HCT116 (cell line): Measurements from ENCODE around the gene SAMHD1.

ENCODE experiments used
- EZH2 ChIP-seq: fragments of 200-600 bp; sonication (generic); IDR thresholded peaks from 2 replicates; pipeline ENCODE4 v1.6.1; 2017; ENCODE audit warnings: antibody characterized with exemption, mixed run types
- EZH2phosphoT487 ChIP-seq: fragments of 200-600 bp; IDR thresholded peaks from 2 replicates; pipeline ENCODE4 v1.6.1; 2018; ENCODE audit warnings: antibody characterized with exemption, borderline replicate concordance
- POLR2A ChIP-seq: IDR thresholded peaks from 2 replicates; pipeline ENCODE4 v1.7.0; 2011; ENCODE audit warnings: borderline replicate concordance; ENCODE audit not compliant: insufficient read depth, insufficient read length; ENCODE audit errors: extremely low read depth
- POLR2AphosphoS5 ChIP-seq: IDR thresholded peaks from 2 replicates; pipeline ENCODE4 v1.6.1; 2011; ENCODE audit warnings: mild to moderate bottlenecking, low read depth, low read length, moderate library complexity
- TCF7L2 ChIP-seq: IDR thresholded peaks from 2 replicates; pipeline ENCODE4 v1.7.0; 2011; ENCODE audit warnings: borderline replicate concordance, inconsistent platforms; ENCODE audit not compliant: insufficient read depth, insufficient read length; ENCODE audit errors: extremely low read depth
- ZFX ChIP-seq: fragments of 450-650 bp; IDR thresholded peaks from 2 replicates; pipeline ENCODE4 v1.6.1; 2017
- TF ChIP-seq, protein P1 (sequence below), 3 experiments: fragments of 200-600 bp in 1 of 3; sonication (generic) in 1 of 3; IDR thresholded peaks in 2 of 3; conservative IDR thresholded peaks in 1 of 3; 2 replicates each; pipeline ENCODE4 v1.5.1; 2012 to 2017; ENCODE audit warnings: low read depth in 2 of 3, low read length in 2 of 3, antibody characterized with exemption in 1 of 3, borderline replicate concordance in 1 of 3, control low read depth in 1 of 3, mild to moderate bottlenecking in 1 of 3, mixed read lengths in 1 of 3, mixed run types in 1 of 3, moderate library complexity in 1 of 3; ENCODE audit not compliant: insufficient read depth in 1 of 3

DNA sequence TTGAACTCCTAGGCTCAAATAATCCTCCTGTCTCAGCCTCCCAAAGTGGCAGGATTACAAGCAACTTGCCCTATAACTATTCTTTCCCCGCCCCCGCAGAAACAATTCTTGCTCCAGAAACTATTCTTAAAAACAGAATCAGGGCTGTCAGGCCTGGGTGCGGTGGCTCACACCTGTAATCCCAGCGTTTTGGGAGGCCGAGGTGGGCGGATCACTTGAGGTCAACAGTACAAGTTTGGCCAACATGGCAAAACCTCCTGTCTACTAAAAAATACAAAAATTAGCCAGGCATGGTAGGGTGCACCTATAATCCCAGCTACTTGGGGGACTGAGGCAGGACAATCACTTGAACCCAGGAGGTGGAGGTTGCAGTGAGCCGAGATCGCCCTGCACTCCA, 31.2 kb downstream of the SAMHD1 start:
- TF ChIP-seq EZH2, result no peak
- TF ChIP-seq, protein P1, sequence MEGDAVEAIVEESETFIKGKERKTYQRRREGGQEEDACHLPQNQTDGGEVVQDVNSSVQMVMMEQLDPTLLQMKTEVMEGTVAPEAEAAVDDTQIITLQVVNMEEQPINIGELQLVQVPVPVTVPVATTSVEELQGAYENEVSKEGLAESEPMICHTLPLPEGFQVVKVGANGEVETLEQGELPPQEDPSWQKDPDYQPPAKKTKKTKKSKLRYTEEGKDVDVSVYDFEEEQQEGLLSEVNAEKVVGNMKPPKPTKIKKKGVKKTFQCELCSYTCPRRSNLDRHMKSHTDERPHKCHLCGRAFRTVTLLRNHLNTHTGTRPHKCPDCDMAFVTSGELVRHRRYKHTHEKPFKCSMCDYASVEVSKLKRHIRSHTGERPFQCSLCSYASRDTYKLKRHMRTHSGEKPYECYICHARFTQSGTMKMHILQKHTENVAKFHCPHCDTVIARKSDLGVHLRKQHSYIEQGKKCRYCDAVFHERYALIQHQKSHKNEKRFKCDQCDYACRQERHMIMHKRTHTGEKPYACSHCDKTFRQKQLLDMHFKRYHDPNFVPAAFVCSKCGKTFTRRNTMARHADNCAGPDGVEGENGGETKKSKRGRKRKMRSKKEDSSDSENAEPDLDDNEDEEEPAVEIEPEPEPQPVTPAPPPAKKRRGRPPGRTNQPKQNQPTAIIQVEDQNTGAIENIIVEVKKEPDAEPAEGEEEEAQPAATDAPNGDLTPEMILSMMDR (IDR thresholded peaks at IDR 0.05 in 2 of 3, conservative IDR thresholded peaks at IDR 0.05 in 1 of 3; ENCODE audit: borderline replicate concordance in 1 of 3, insufficient read depth in 1 of 3, low read depth in 2 of 3, low read length in 2 of 3), result no peak
- no peak for TF ChIP-seq ZFX
- TF ChIP-seq POLR2A, result no peak
- TF ChIP-seq POLR2AphosphoS5, result no peak
- TF ChIP-seq TCF7L2, result no peak
- TF ChIP-seq EZH2phosphoT487, result no peak
